Stimulated activated naive CD8-positive, alpha-beta T cell treated with anti-CD3 and anti-CD28 coated beads, Interleukin-15, Interleukin-2, amounts not matched to agents 100 ng/mL and 50 ng/mL, for 24 hours (primary cell): Measurements from ENCODE around the gene MED16.

Experiments
- H3K27ac Mint-ChIP-seq: one replicate; pipeline ENCODE4 v1.8.0; 2021; ENCODE audit warnings: mild to moderate bottlenecking, mixed read lengths
- H3K27me3 Mint-ChIP-seq: one replicate; pipeline ENCODE4 v1.8.0; 2021; ENCODE audit warnings: mixed read lengths
- H3K36me3 Mint-ChIP-seq: one replicate; pipeline ENCODE4 v1.8.0; 2021; ENCODE audit warnings: low read depth, mixed read lengths
- H3K4me1 Mint-ChIP-seq: one replicate; pipeline ENCODE4 v1.8.0; 2021; ENCODE audit warnings: low read depth, mixed read lengths
- H3K4me3 Mint-ChIP-seq: one replicate; pipeline ENCODE4 v1.8.0; 2021; ENCODE audit warnings: mild to moderate bottlenecking, mixed read lengths
- H3K9me3 Mint-ChIP-seq: one replicate; pipeline ENCODE4 v1.8.0; 2021; ENCODE audit warnings: mixed read lengths

The MED16 gene, protein sequence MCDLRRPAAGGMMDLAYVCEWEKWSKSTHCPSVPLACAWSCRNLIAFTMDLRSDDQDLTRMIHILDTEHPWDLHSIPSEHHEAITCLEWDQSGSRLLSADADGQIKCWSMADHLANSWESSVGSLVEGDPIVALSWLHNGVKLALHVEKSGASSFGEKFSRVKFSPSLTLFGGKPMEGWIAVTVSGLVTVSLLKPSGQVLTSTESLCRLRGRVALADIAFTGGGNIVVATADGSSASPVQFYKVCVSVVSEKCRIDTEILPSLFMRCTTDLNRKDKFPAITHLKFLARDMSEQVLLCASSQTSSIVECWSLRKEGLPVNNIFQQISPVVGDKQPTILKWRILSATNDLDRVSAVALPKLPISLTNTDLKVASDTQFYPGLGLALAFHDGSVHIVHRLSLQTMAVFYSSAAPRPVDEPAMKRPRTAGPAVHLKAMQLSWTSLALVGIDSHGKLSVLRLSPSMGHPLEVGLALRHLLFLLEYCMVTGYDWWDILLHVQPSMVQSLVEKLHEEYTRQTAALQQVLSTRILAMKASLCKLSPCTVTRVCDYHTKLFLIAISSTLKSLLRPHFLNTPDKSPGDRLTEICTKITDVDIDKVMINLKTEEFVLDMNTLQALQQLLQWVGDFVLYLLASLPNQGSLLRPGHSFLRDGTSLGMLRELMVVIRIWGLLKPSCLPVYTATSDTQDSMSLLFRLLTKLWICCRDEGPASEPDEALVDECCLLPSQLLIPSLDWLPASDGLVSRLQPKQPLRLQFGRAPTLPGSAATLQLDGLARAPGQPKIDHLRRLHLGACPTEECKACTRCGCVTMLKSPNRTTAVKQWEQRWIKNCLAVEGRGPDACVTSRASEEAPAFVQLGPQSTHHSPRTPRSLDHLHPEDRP

DNA sequence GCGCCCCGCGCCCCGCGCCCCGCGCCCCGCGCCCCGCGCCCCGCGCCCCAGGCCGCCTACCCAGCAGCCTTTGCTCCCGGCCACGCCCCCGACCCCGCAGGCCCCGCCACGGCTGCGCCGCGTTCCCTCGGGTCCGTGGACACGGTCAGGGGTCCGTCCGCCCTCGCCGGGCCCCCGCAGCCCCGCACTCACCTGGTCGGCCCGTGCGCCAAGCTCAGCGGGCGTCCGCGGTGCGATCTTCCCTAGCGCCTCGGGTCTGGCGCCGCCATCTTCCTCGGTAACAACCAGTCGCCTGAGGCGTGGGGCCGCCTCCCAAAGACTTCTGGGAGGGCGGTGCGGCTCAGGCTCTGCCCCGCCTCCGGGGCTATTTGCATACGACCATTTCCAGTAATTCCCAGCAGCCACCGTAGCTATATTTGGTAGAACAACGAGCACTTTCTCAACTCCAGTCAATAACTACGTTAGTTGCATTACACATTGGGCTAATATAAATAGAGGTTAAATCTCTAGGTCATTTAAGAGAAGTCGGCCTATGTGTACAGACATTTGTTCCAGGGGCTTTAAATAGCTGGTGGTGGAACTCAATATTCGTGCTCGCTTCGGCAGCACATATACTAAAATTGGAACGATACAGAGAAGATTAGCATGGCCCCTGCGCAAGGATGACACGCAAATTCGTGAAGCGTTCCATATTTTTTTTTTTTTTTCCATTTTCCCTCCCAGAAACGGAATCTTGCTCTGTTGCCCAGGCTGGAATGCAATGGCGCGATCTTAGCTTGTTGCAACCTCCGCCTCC, at the start of gene MED16, which contains the start of gene RNU6-9:
Gene MED16 (minus strand): TSS at position 294 of the 796 bp plus-strand sequence. CDS start 2,056 bp downstream, outside the sequence.
Gene RNU6-9 (plus strand): TSS at position 591 of the 796 bp plus-strand sequence.
- Mint-ChIP-seq H3K27me3 (no peaks in the 10 kb centered on the region), H3K27ac (peak within 1 kb of the TSS; percentile 99), H3K36me3 (peaks cover 14% of the 10 kb centered on the region), H3K9me3 (no peaks in the 10 kb centered on the region), H3K4me3 (peak within 1 kb of the TSS; percentile 84), H3K4me1 (peaks cover 15% of the 10 kb centered on the region)

- Mint-ChIP-seq H3K36me3 (peaks cover 3% of the 10 kb centered on the region), H3K27me3 (peaks cover 5% of the 10 kb centered on the region), H3K27ac (no peak overlapping the region), H3K4me1 (peaks cover 31% of the 10 kb centered on the region), H3K9me3 (no peaks in the 10 kb centered on the region), H3K4me3 (no peak overlapping the region)
Measured at GRCh38 chr19:942133-942645, 49.2 kb upstream of the MED16 start.

DNA sequence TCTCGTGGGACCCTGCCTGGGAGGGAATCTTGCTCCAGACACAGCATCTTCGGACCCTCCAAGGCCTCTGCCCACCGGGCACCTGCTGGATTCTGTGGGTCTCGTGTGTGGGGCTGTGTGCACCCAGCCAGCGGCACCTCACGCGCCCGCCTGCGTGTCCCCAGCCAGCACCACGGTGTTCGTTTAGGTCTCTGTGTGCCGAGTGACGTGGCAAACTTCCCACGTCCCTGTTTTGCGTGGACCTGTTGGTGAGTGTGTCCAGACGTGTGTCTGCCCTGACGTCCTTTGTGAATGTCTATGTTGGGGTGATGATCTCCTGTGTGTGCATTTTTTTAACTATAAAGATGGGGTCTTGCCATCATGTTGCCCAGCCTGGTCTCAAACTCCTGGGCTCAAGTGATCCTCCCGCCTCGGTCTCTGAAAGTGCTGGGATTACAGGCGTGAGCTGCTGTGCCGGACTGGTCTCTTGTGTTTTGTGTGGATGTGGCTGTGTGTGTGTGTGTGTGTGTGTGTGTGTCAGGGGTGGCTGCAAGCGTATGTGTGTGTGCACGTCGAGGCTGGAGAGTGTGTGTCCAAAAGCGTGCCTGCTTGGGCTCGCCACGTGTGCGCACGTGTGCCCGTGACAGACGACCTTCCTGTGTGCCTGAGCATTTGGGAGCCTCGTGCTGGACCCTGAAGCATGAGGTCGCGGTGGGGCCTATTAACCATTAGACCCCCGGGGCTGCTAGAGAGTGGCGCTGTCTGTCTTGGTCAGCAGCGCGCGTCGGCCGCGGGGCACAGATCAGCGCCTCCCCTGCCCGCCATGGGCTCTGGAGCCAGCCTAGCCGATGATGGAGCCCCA, 48.5 kb upstream of the MED16 start:
- Mint-ChIP-seq H3K36me3 (peaks cover 4% of the 10 kb centered on the region), H3K27ac (peak overlapping the region; percentile 71), H3K4me3 (peak overlapping the region; percentile 73), H3K4me1 (peaks cover 34% of the 10 kb centered on the region), H3K9me3 (no peaks in the 10 kb centered on the region), H3K27me3 (peaks cover 5% of the 10 kb centered on the region)

- Mint-ChIP-seq H3K36me3 (peaks cover 4% of the 10 kb centered on the region), H3K9me3 (no peaks in the 10 kb centered on the region), H3K4me1 (peaks cover 34% of the 10 kb centered on the region), H3K27me3 (peaks cover 5% of the 10 kb centered on the region), H3K4me3 (peak overlapping the region; percentile 73), H3K27ac (peak overlapping the region; percentile 47)
Measured at GRCh38 chr19:940591-941291, 47.8 kb upstream of the MED16 start.

DNA sequence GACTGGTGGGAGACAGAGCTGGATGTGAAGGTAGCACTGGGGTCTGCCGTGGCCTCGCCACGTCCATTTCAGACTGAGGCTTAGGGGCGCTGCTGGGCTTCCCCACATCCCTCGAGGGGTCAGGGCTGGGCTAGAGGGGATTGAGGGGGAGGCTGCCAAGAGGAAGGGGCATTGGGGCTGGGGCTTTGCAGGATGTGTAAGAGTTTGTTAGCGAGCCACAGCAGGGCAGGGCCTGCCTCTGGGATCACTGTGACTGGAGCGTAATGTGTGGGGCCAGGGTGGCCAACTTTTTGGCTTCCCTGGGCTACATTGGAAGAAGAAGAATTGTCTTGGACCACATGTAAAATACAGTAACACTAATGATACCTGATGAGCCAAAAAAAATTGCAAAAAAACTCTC, 46.9 kb upstream of the MED16 start:
- Mint-ChIP-seq H3K36me3 (peaks cover 4% of the 10 kb centered on the region), H3K27me3 (peaks cover 5% of the 10 kb centered on the region), H3K4me3 (peak overlapping the region; percentile 70), H3K27ac (peak overlapping the region; percentile 47), H3K9me3 (no peaks in the 10 kb centered on the region), H3K4me1 (peaks cover 34% of the 10 kb centered on the region)

DNA sequence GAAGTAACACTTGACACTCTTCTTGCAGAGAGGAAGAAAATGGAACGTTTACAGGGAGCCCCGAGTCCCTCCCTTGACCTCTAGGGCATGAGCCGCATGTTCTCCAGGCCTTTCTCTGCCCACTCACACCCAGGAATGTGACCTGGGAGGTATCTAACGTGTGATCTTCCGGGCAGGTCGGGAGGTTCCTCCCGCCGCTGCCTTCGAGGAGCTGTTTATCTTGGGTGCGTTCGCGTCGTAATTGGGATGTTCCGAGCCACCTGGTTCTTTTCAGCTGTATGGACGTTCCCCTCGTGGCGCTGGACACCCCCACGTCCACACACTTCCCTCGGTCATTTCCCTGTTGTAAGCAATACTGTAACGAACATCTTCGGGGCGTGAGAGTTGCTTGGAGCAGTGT, 46.5 kb upstream of the MED16 start:
- Mint-ChIP-seq H3K36me3 (peaks cover 4% of the 10 kb centered on the region), H3K27ac (no peak overlapping the region), H3K4me1 (peaks cover 34% of the 10 kb centered on the region), H3K9me3 (no peaks in the 10 kb centered on the region), H3K27me3 (peaks cover 5% of the 10 kb centered on the region), H3K4me3 (no peak overlapping the region)

DNA sequence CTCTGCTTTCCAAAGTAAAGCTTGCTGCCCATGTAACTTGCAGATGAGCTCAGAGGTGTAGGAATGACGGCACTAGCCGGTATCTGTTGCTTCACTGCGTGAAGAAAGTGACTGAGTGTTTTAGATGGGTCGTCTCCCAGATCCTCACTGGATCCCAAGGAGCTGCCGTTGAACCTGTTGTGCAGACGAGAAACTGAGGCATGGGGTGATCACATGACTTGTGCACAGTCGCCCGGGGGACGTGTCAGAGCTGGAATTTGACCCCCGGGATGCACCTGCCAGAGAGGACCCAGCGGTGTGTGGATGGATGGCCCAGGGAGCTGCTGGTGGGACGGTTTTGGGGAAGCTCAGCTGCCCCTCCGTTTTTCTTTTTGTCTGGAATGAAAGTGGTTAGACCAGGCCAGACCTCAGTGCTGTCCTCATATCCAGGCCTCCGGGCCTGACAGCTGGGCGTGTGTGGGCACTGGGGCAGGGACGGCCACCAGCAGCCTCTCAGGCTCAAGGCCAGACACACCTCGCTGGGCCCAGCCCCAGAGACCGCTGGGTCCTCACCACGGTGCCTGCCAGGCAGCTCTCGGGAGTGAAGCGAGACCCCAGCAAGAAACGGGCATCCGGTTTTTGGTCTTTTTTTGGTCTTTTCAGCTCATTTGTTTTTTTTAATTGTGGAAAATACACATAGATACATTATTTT, 45.4 kb upstream of the MED16 start:
- Mint-ChIP-seq H3K27ac (no peak overlapping the region), H3K36me3 (peaks cover 4% of the 10 kb centered on the region), H3K4me3 (no peak overlapping the region), H3K27me3 (peaks cover 5% of the 10 kb centered on the region), H3K4me1 (peaks cover 34% of the 10 kb centered on the region), H3K9me3 (no peaks in the 10 kb centered on the region)

GRCh38 chr19:937259-937694, 44.3 kb upstream of the MED16 start:
- Mint-ChIP-seq H3K27me3 (peaks cover 5% of the 10 kb centered on the region), H3K27ac (peak overlapping the region; percentile 76), H3K36me3 (peaks cover 4% of the 10 kb centered on the region), H3K4me1 (peaks cover 41% of the 10 kb centered on the region), H3K4me3 (peak overlapping the region; percentile 37), H3K9me3 (no peaks in the 10 kb centered on the region)

DNA sequence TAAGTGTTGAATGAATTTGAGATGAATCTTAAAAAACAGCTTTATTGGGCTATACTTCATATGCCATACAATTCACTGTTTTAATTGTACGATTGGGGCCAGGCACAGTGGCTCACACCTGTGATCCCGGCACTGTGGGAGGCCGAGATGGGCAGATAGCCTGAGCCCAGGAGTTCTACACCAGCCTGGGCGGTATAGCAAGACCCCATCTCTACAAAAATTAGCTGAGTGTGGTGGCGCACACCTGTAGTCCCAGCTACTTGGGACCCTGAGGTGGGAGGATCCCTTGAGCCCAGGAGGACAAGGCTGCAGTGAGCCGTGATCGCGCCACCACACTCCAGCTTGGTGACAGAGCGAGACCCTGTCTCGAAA, 43.2 kb upstream of the MED16 start:
- Mint-ChIP-seq H3K4me3 (no peak overlapping the region), H3K36me3 (peaks cover 4% of the 10 kb centered on the region), H3K27me3 (no peaks in the 10 kb centered on the region), H3K27ac (no peak overlapping the region), H3K9me3 (no peaks in the 10 kb centered on the region), H3K4me1 (peaks cover 38% of the 10 kb centered on the region)

DNA sequence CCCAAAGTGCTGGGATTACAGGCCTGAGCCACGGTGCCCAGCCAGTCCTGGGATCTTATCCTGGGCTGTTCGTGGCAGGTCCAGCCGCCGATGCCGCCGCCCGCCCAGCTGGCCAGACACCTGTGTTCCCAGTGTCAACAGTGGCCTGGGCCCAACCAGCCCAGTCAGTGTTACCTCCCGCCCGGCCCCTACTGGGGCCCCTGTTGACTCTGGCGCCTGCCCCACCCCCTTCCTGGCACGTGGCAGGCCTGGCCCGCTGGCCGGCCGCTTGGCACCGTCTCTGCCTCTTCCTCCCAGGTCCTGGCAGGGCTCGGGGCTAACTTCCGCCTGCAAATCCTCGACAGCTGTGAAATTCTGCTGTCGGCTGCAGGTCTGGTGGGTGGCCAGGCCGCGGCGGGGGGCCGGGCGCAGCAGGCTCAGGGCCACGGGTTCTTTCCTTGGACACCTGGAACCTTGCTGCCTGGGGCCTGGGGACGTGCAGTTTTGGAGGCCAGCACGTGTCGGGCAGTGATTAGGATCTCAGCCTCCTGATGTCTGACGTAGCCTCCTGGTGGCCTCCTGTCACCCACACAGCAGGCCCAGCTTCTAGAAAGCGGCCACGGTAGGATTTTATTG, 42.0 kb upstream of the MED16 start:
- peaks cover 4% of the 10 kb centered on the region for H3K36me3 Mint-ChIP-seq
- H3K9me3 Mint-ChIP-seq, result no peaks in the 10 kb centered on the region
- H3K4me3 Mint-ChIP-seq, result no peak overlapping the region
- no peaks in the 10 kb centered on the region for H3K27me3 Mint-ChIP-seq
- H3K27ac Mint-ChIP-seq, result no peak overlapping the region
- peaks cover 31% of the 10 kb centered on the region for H3K4me1 Mint-ChIP-seq

GRCh38 chr19:934197-934840, 41.3 kb upstream of the MED16 start:
- Mint-ChIP-seq H3K9me3 (no peaks in the 10 kb centered on the region), H3K36me3 (peaks cover 4% of the 10 kb centered on the region), H3K4me1 (peaks cover 27% of the 10 kb centered on the region), H3K27me3 (no peaks in the 10 kb centered on the region), H3K4me3 (no peak overlapping the region), H3K27ac (no peak overlapping the region)

- Mint-ChIP-seq H3K27me3 (no peaks in the 10 kb centered on the region), H3K36me3 (peaks cover 4% of the 10 kb centered on the region), H3K4me1 (peaks cover 25% of the 10 kb centered on the region), H3K27ac (no peak overlapping the region), H3K9me3 (no peaks in the 10 kb centered on the region), H3K4me3 (no peak overlapping the region)
Measured at GRCh38 chr19:933553-933882, 40.5 kb upstream of the MED16 start.
